SHP77 treated with DMSO at 0.1 percent for 48 hours (cell line): ENCODE results near the gene REEP3.

ENCODE experiments used
- DNase-seq: peaks from one replicate; lab custom pipeline; 2025; lab: John Stamatoyannopoulos, UW

Gene REEP3

DNA sequence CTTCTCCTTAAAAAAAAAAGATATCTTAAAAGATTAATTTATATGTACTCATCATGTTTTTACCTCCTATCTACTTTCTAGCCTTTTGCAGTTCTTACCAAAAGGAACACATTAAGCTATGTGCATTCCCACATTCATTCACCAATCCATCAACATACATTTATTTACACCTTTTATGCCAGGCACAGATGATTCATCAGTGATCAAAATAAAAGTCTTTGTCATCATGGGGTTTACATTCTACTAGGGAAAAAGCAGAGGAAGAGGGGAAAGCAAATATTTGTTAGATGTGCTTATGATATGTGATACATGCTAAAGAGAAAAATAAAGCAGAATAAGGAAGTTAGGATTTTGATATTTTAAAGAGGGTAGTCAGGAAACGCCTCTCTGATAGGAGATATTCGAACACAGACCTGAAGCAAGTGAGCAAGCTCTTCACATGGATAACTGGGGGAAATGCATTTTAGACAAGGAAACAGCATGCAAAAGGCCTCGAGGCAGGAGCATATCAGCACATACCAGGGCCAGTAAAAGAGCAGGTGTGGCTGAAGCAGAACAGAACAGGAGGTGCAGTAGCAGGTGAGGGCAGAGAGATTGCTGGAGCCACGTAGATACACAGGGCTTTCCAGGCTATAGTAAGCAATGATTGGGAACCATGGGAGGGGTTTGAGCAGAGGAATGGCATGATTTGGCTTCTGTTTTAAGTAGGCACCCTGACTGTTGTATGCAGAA lies 67.4 kb downstream of the REEP3 start:
- no peak for DNase-seq

- DNase-seq, result no peak
Observed at GRCh38 chr10:63591600-63592379, 70.6 kb downstream of the REEP3 start.

DNA sequence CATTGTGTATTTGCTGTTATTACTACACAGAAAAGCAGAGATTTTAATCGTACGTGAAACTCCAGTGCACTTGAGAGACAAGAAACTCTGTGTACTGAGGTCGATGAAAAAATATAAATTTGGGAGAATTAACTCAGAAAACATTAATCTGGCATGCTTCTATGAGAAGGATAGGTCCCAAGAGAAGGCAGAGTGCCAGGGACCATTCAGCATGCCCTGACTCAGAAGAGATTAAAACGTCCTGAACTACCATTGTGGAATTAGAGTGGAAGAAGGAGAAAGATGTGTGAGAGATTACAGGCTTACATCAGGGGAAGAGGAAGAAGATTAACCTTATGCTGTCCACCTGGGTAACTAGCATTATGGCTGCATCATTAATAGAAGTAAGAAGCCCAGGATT lies 72.4 kb downstream of the REEP3 start:
- DNase-seq, result no peak

GRCh38 chr10:63595072-63595471 lies 73.9 kb downstream of the REEP3 start:
- no peak for DNase-seq

DNA sequence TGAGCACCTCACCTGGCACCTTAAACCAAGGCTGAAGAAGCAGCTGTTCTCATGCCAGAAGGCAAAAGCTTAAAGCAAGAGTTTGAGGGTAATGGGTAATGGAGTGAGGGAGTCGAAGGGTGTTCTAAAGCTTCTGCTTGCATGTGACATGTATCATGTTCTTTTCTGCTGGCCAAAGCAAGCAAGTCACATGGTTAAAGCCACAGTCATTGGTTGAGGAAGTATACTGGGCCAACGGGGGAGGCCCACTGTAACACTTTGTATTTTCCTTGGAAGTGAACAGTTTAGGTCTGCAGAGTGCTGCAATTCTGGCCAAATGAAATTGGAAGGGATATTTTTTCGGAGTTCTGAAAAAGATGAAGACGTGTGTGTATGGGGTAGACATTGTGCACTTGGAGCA lies 75.7 kb downstream of the REEP3 start:
- no peak for DNase-seq

DNA sequence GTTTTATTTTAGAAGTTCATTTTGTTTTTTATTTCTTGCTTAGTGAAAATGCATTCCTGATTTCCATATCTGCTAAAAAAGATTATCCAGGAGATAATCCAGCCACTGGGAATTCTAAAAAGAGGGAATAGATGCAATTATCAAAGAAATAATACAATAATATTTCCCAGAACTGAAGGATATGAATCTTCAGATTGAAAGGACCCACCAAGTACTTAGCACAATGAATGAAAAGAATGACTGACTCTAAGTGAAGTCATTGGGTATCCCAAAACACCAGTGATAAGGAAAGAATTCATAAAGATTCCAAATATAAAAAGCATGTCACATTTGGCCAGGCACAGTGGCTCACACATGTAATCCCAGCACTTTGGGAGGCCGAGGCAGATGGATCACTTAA lies 79.3 kb downstream of the REEP3 start:
- no peak for DNase-seq

DNA sequence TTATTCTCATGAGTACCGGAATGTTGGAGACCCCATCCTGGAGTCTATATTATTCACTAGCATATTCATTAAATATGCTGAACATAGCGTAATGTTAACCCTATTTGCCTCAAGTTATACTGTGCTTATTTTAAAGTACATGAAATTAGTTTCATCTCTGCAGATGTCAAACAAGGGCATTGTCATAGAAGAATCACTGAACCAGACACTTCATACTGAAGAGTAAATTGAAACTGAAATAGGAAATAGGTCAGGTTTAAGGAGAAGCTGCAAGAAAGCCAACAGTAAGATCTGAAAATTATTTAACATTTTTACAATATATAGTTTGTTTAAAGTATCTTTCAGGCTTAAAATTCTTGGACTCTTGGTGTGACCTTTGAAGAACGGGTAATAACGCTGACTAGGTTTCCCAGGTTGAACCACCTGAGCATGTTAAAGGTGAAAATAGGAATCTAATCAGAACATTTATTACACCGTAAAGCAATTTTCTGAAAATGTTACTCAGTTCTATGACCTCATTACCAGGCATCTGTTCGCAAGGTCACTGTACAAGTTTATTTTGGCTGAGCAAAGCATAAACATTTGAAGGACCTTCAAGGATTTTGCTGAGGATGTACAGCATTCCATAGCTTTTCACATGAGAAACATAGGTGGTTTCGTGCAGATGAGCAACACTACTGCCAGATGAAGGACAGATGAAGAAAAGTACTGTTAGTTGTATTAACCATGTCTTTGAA lies 82.7 kb downstream of the REEP3 start:
- no peak for DNase-seq

DNA sequence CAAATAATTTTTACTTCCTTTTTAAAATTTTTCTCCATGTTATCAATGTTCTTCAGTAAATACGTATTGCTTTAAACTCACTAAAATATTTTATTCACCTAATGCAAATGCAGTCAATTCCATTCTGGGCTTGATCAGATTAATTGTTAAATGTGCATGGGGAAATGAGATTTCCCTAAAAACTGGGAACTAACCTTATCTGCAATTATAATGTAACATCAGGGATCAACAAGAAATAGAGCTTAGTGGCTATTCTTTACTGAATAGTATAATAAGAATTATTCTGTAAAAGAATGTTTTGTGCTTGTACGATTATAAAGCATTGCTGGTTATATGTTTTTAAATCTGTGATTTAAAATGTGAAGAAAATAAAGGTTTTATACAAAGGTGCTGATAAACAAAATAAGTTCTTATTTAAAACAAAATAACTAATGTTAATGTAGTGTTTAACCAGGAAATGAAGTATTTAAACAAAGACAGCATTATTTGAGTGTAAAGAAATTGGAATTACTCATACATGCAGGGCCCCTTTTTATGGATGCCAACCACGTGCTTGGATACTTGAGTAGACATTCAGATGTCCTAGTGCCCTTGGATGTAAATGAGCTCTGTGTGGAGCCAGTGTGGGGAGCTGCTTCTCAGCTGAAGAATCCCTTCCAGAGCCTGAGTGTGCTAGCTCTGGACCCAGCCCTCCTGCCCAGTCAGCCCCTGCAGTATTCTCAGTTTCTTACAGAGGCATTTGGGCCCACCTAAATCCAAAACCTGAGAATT lies 84.2 kb downstream of the REEP3 start:
- no peak for DNase-seq

- DNase-seq, result no peak
Observed at GRCh38 chr10:63608511-63608910, 87.3 kb downstream of the REEP3 start.

GRCh38 chr10:63611078-63611477 lies 89.9 kb downstream of the REEP3 start:
- DNase-seq, result no peak

DNA sequence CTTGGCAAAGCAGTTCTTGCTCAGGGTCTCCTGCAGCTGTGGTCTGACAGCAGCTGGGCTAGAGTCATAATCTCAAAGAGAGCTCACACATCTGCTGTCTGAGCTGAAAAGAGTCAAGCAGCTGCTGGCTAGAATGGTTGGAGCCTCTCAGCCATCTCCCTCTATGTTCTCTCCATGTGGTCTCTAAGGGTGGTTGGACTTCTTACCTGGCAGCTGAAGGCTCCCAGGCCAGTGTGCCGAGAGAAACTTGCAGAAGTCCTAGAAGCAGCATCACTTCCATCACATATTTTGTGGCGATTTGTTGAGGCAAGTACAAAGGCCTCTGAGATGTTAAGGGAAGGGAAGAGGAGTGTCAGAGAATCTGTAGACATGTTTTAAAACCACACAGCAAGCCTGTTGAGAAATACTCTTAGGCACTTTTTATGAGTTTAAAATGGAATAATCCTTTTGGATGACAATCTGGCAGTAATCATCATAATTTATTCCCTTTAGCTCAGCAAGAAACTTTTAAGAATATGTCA lies 93.2 kb downstream of the REEP3 start:
- no peak for DNase-seq

- no peak for DNase-seq
Observed at GRCh38 chr10:63618552-63618951, 97.4 kb downstream of the REEP3 start.

DNA sequence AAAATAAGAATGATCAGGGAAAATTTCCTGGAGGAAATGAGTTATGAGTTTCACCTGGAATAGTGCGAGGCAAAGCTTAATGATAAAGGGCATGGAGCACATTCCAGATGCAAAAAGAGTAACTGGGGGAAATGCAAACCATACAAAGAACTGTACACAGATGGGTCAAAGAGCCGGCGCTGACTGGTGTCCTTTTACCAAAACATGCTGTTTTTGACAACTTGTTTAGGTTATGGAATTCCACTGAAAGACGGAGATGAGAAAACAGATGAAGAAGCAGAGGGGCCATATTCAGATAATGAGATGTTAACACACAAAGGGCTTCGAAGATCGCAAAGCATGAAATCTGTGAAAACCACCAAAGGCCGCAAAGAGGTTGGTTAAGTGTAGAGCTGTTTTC lies 98.2 kb downstream of the REEP3 start:
- DNase-seq, result no peak

DNA sequence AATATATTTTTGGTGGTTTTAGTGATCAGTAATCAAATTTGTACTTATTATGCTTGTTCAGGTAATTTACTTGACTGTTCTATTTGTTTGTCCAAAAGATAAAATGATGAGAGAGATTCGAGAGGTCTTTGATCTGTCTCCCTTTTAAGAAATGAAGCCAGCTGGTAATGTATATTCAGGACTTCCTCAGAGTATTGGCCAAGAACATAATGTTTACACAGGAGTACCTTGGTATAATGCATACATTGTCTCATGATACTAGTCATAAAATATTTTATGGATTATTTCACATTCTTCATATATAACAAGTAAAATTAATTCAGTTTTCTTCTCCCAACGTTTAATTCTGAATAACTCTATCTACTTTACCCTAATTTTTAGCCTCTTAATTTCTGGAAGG lies 100.9 kb downstream of the REEP3 start:
- DNase-seq, result no peak

DNA sequence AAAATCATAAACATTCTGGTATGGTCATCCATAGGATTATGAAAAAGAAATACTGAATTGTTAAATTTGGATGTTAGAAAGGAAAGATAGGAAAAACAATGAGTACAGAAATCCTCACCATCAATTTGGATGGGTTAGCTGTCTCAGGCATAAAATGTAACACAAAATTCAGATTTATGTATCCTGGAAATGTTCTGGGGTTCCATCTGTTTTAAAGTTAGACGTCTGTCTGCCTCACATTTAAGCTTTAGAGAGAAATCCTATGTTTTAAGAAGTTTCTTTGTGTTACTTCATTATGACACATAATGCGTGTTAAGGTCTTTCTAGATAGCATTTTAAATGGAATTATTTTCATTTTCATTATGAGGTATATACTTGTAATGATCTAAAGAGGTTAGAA lies 103.5 kb downstream of the REEP3 start:
- no peak for DNase-seq

GRCh38 chr10:63627396-63627795 lies 106.2 kb downstream of the REEP3 start:
- no peak for DNase-seq

- peak; percentile 1 for DNase-seq
Observed at GRCh38 chr10:63627881-63628296, 106.7 kb downstream of the REEP3 start.

- DNase-seq, result peak; percentile 97
Observed at GRCh38 chr10:63628526-63629362, 107.5 kb downstream of the REEP3 start.

- DNase-seq, result peak; percentile 90
Observed at GRCh38 chr10:63629363-63630084, 108.3 kb downstream of the REEP3 start.
